AG09319 (cell line): ENCODE results near the gene ATP9A.

Experiments used
- DNase-seq: peaks from one replicate; pipeline ENCODE4 v3.0.0-alpha.2; 2010; ENCODE audit warnings: low read depth; ENCODE audit errors: extremely low read depth
- TF ChIP-seq, protein P1 (sequence below): IDR thresholded peaks from 2 replicates; pipeline ENCODE4 v1.5.1; 2011; ENCODE audit warnings: low read depth, mild to moderate bottlenecking, inconsistent platforms, low read length, moderate library complexity

The ATP9A gene

DNA sequence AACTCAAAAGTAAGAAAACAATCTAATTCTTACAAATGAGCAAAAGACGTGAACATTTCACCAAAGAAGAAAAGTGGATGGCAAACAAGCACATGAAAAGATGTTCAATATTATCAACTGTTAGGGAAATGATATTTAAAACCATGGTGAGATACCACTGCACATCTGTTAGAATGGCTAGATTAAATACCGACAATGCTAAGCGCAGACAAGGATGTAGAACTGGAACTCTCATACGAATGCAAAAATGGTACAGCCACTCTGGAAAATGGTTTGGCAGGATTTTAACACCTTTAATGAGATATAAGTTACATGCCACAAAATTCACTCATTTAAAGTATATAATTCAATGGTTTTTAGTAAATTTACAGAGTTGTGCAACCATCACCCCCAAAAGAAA lies 181.0 kb downstream of the ATP9A start:
- DNase-seq, result no peak
- TF ChIP-seq, protein P1, sequence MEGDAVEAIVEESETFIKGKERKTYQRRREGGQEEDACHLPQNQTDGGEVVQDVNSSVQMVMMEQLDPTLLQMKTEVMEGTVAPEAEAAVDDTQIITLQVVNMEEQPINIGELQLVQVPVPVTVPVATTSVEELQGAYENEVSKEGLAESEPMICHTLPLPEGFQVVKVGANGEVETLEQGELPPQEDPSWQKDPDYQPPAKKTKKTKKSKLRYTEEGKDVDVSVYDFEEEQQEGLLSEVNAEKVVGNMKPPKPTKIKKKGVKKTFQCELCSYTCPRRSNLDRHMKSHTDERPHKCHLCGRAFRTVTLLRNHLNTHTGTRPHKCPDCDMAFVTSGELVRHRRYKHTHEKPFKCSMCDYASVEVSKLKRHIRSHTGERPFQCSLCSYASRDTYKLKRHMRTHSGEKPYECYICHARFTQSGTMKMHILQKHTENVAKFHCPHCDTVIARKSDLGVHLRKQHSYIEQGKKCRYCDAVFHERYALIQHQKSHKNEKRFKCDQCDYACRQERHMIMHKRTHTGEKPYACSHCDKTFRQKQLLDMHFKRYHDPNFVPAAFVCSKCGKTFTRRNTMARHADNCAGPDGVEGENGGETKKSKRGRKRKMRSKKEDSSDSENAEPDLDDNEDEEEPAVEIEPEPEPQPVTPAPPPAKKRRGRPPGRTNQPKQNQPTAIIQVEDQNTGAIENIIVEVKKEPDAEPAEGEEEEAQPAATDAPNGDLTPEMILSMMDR, result no peak

DNA sequence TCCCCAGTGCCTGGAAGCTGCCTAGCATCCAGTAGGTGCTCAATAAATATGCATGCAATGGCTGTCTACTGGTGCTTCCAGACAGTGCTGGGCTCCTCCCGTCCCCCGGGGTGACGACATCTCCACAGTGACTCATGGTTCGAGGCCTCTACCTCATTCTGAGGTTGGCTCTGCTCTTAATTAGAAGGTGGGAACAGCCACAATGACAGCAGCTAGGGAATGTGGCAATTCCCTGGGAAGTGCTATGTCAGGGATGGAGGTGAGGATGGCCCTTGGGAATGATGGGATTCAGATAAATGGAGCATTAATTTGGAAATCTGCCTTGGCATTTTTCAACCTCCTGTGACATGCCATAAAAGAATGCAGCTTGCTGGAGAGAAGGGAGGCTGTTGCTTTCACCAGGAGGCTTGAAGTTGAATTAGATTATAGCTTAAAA lies 182.2 kb downstream of the ATP9A start:
- DNase-seq, result peak; percentile 64
- TF ChIP-seq, protein P1, result no peak

DNA sequence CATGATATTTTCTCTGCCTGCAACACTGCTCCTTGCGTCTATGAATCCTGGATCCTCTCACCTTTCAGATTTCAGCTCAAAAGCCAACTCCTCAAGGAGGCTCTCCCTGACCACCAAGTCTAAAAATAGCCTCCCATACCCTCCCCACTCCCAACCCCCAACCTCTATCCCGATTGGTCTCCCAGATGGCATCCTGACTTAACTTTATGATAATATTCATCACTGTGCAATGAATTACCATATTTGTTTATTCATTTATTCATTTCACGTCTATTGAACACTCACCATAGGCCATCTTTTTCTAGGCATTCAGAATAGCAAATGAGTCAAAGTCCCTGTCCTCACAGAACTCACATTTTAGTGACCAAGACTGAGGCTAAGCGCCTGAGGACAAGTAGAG lies 183.0 kb downstream of the ATP9A start:
- no peak for DNase-seq
- TF ChIP-seq, protein P1, result no peak

DNA sequence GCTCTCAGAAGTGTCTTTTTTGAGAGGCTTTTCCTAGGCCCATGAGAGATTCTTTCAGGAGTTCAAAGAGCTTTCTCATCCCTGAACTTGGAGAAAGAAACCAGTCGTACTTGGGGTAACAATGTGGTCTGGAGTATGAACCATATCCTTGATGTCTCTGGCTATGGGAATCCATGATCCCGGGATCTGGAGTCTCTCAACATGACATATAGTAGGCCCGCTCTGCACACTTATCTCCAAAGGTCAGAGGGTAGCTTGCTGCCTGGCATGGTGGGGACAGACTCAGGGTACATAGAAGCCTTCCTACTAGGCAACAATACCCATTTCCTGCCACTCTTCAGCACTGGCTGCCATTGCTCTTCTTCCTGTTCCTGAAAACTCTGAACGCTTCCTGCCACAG lies 183.5 kb downstream of the ATP9A start:
- no peak for DNase-seq
- TF ChIP-seq, protein P1, result no peak

DNA sequence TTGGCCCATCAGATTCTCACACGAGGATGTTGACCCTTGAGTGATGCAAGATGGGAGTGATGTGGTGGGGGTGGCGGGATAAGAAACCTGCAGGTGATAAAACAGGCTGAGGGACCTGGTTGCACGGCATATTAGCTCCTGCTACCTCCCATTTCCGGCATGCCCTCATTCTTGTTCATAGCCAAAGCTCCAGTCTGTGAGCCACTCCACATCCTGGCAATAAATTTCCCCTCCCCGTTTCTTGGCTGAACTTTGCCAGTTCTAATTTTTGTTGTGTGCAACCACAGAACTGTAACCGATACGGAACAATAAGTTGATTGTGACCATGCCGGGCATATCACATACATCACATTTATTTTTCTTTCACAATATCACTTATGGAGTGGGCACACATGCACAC lies 184.1 kb downstream of the ATP9A start:
- DNase-seq, result no peak
- TF ChIP-seq, protein P1, result no peak

DNA sequence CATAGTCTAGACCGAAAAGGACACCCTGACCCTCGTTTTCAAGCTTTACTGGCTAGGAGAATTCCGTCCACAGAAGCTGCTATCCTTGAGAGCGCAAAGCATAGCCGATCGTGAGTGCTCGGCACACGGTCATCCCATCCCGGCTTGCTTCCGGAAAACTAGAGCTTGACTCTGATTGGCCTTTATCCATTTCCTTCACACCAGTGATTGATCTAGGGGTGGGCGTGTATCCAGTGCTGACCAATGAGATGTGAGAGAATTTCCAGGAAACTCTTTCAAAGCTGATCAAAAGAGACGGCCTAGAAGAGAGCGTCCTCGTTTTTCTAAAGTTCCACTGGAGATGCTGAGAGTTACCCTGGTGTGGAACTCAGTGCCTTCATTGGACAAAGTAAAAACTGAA lies 184.7 kb downstream of the ATP9A start:
- TF ChIP-seq, protein P1, result no peak
- DNase-seq, result no peak

DNA sequence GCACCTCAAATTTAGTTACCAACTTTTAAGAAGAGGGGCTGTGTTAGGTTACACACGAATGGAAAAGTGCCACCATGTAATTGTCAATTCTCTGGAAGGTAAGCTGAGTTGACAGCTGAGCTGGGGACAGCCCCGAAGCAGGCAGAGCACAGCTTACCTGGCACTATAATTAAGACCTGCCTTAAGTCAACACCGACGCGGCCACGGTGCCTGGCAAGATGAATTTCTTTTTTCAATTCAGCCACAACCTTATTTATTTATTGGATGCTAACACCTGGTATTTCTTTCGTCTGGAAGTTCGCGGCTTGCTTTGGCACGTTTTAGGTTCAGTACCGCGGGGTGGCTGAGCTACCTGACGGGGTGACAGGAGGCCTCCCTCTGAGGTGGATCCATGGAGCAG lies 185.1 kb downstream of the ATP9A start:
- DNase-seq, result no peak
- TF ChIP-seq, protein P1, result no peak
